ENCODE measurements around the gene SPOPL.

The SPOPL gene

GRCh38 chr2:138501425-138502254, at the start of gene SPOPL:
TSS of gene SPOPL (plus strand) at chr2:138501770. CDS start at chr2:138550217, 48,447 bp downstream.
- Histone ChIP-seq H3K27me3 (ENCODE audit: low read length) (no peaks in the 10 kb centered on the region), H4K20me1 (ENCODE audit: low read depth, low read length) (no peaks in the 10 kb centered on the region), H3K79me2 (ENCODE audit: insufficient read depth, low read length) (peaks cover 44% of the 10 kb centered on the region), H3K9me3 (ENCODE audit: insufficient read depth, low read length) (no peaks in the 10 kb centered on the region), H3F3A (ENCODE audit: insufficient read depth) (peaks cover 28% of the 10 kb centered on the region), H3K9me2 (replicated peaks; ENCODE audit: insufficient read depth, low read length) (no peaks in the 10 kb centered on the region), H3K27ac (ENCODE audit: low read depth, low read length) (peak within 1 kb of the TSS; percentile 92), H3K9ac (ENCODE audit: low read length) (peak within 1 kb of the TSS; percentile 76), H3K36me3 (ENCODE audit: low read length) (no peaks in the 10 kb centered on the region), H3K4me3 (ENCODE audit: insufficient read depth, low read length, poor library complexity, severe bottlenecking) (peak within 1 kb of the TSS; percentile 64), H2AFZ (ENCODE audit: low read depth, low read length, severe bottlenecking) (peak within 1 kb of the TSS; percentile 91), H3K4me2 (ENCODE audit: low read depth, low read length, poor library complexity, severe bottlenecking) (peak within 1 kb of the TSS; percentile 76)
- TF ChIP-seq CTCF (IDR thresholded peaks at IDR 0.05; ENCODE audit: insufficient read depth, low read length, poor library complexity, severe bottlenecking) (no peak), EZH2phosphoT487 (conservative IDR thresholded peaks at IDR 0.05; ENCODE audit: low read length) (no peak)

- H3K27ac ChIP-seq (ENCODE audit: low read depth, low read length): no peak overlapping the region
- no peaks in the 10 kb centered on the region for H3K36me3 ChIP-seq (ENCODE audit: low read length)
- no peaks in the 10 kb centered on the region for H3F3A ChIP-seq (ENCODE audit: insufficient read depth)
- no peak overlapping the region for H3K4me3 ChIP-seq (ENCODE audit: insufficient read depth, low read length, poor library complexity, severe bottlenecking)
- no peak overlapping the region for H2AFZ ChIP-seq (ENCODE audit: low read depth, low read length, severe bottlenecking)
- no peaks in the 10 kb centered on the region for H3K9me2 ChIP-seq (replicated peaks; ENCODE audit: insufficient read depth, low read length)
- no peaks in the 10 kb centered on the region for H3K9me3 ChIP-seq (ENCODE audit: insufficient read depth, low read length)
- no peaks in the 10 kb centered on the region for H3K79me2 ChIP-seq (ENCODE audit: insufficient read depth, low read length)
- H3K4me2 ChIP-seq (ENCODE audit: low read depth, low read length, poor library complexity, severe bottlenecking): no peak overlapping the region
- H4K20me1 ChIP-seq (ENCODE audit: low read depth, low read length): no peaks in the 10 kb centered on the region
- no peaks in the 10 kb centered on the region for H3K27me3 ChIP-seq (ENCODE audit: low read length)
- no peak overlapping the region for H3K9ac ChIP-seq (ENCODE audit: low read length)
- TF ChIP-seq CTCF (IDR thresholded peaks at IDR 0.05; ENCODE audit: insufficient read depth, low read length, poor library complexity, severe bottlenecking) (no peak), EZH2phosphoT487 (conservative IDR thresholded peaks at IDR 0.05; ENCODE audit: low read length) (no peak)
Observed at GRCh38 chr2:138452324-138452723, 49.2 kb upstream of the SPOPL start.

GRCh38 chr2:138453815-138454214, 47.8 kb upstream of the SPOPL start:
- no peak overlapping the region for H3K4me3 ChIP-seq (ENCODE audit: insufficient read depth, low read length, poor library complexity, severe bottlenecking)
- H3K9me3 ChIP-seq (ENCODE audit: insufficient read depth, low read length): no peaks in the 10 kb centered on the region
- no peaks in the 10 kb centered on the region for H3K36me3 ChIP-seq (ENCODE audit: low read length)
- no peak overlapping the region for H2AFZ ChIP-seq (ENCODE audit: low read depth, low read length, severe bottlenecking)
- no peaks in the 10 kb centered on the region for H3F3A ChIP-seq (ENCODE audit: insufficient read depth)
- no peaks in the 10 kb centered on the region for H3K79me2 ChIP-seq (ENCODE audit: insufficient read depth, low read length)
- no peak overlapping the region for H3K4me2 ChIP-seq (ENCODE audit: low read depth, low read length, poor library complexity, severe bottlenecking)
- no peaks in the 10 kb centered on the region for H3K27me3 ChIP-seq (ENCODE audit: low read length)
- TF ChIP-seq CTCF (IDR thresholded peaks at IDR 0.05; ENCODE audit: insufficient read depth, low read length, poor library complexity, severe bottlenecking) (no peak), EZH2phosphoT487 (conservative IDR thresholded peaks at IDR 0.05; ENCODE audit: low read length) (no peak)
- no peak overlapping the region for H3K27ac ChIP-seq (ENCODE audit: low read depth, low read length)
- no peak overlapping the region for H3K9ac ChIP-seq (ENCODE audit: low read length)
- H4K20me1 ChIP-seq (ENCODE audit: low read depth, low read length): no peaks in the 10 kb centered on the region
- no peaks in the 10 kb centered on the region for H3K9me2 ChIP-seq (replicated peaks; ENCODE audit: insufficient read depth, low read length)
